Upper lobe of left lung (tissue), 6 donors: ENCODE measurements around the gene ABCC2. TPM values are rescaled to one million over a fixed set of nuclear protein-coding genes. Genes with fewer than 3 reads are reported as not detected.

ENCODE experiments used
- ATAC-seq, 2 donors: fragments of 200-7000 bp; cut with Tn5 transposase; one replicate each; pipeline ENCODE4 v1.9.1; 2022; ENCODE audit warnings: mild to moderate bottlenecking in 2 of 2, moderate library complexity in 2 of 2; ENCODE audit not compliant: low FRiP score in 2 of 2
- DNase-seq, 2 donors: peaks; one replicate each; pipeline ENCODE4 v3.0.0-alpha.2; 2019 to 2020
- H3K27ac ChIP-seq, 4 donors: fragments of 200-600 bp; sonication (generic); one replicate each; pipeline ENCODE4 v1.5.1; 2016 to 2019
- H3K27me3 ChIP-seq, 4 donors: fragments of 200-600 bp; sonication (generic); one replicate each; pipeline ENCODE4 v1.5.1; 2017 to 2019
- H3K36me3 ChIP-seq, 4 donors: fragments of 200-600 bp; sonication (generic); one replicate each; pipeline ENCODE4 v1.5.1; 2016 to 2019
- H3K4me1 ChIP-seq, 4 donors: fragments of 200-600 bp; sonication (generic); one replicate each; pipeline ENCODE4 v1.5.1; 2018 to 2019
- H3K4me3 ChIP-seq, 4 donors: fragments of 200-600 bp; sonication (generic); one replicate each; pipeline ENCODE4 v1.5.1; 2017 to 2019; ENCODE audit warnings: mild to moderate bottlenecking in 2 of 4, moderate library complexity in 1 of 4
- H3K9me3 ChIP-seq, 4 donors: fragments of 200-600 bp; sonication (generic); one replicate each; pipeline ENCODE4 v1.5.1; 2018 to 2019
- EP300 ChIP-seq, 4 donors: sonication (generic); formaldehyde crosslinking; IDR thresholded peaks; one replicate each; pipeline ENCODE4 v1.5.1; 2017; ENCODE audit warnings: antibody characterized with exemption in 4 of 4, control low read depth in 2 of 4
- POLR2A ChIP-seq, 4 donors: fragments of 450-650 bp; IDR thresholded peaks; one replicate each; pipeline ENCODE4 v1.5.1; 2016 to 2017; ENCODE audit warnings: antibody characterized with exemption in 4 of 4, mild to moderate bottlenecking in 2 of 4
- POLR2AphosphoS5 ChIP-seq, 2 donors: sonication (generic); formaldehyde crosslinking; IDR thresholded peaks; one replicate each; pipeline ENCODE4 v1.5.1; 2017; ENCODE audit warnings: antibody characterized with exemption in 2 of 2
- WGBS, 2 donors: methylation state at CpG; one replicate each; pipeline ENCODE4 v1.1.5; 2017 to 2018; 5-methylcytosine and 5-hydroxymethylcytosine counted together
- total RNA-seq, 6 donors: library from RNA; depleted of rRNA in 4 of 6; stranded (reverse); fragments of >200 nt in 4 of 6; gene quantifications; one replicate each; pipeline versions ENCODE4 v1.1.0 to v1.2.1, GENCODE V29; 2016 to 2021
- TF ChIP-seq, protein P1 (sequence below), 6 experiments: fragments of 450-650 bp in 4 of 6; fragments of 200-600 bp in 2 of 6; sonication (generic) in 2 of 6; IDR thresholded peaks; one replicate each; pipeline ENCODE4 v1.5.1; 2016 to 2019; ENCODE audit warnings: antibody characterized with exemption in 6 of 6
- donor health status: DM: no; HTN: no; CAD: no; lungs with moderate emphysema.
- donor health status: DM: no; HTN: yes; CAD: no; lungs with severe emphysema.

ABCC2 gene
- total RNA-seq, 6 donors from 2014 or later: 0.46 to 5.2 (median 1.7) TPM

GRCh38 chr10:99779335-99779734, 3.1 kb upstream of the ABCC2 start:
- peak; percentile 33 to 73 for ATAC-seq
- peaks cover 3 to 5% (median 4%) of the 10 kb centered on the region in 4 donors for H3K4me1 ChIP-seq
- H3K27ac ChIP-seq: peak overlapping the region in 3 of 4 donors; percentile 28 to 57 (median 40)
- no peaks in the 10 kb centered on the region for H3K9me3 ChIP-seq
- H3K4me3 ChIP-seq: no peak overlapping the region
- H3K27me3 ChIP-seq: no peaks in the 10 kb centered on the region
- DNase-seq: no peak
- H3K36me3 ChIP-seq: no peaks in the 10 kb centered on the region
- 14 to 26% methylated on average over 4 of the region's 4 CpGs for WGBS, 2 donors
- no peak for TF ChIP-seq POLR2AphosphoS5 (IDR thresholded peaks at IDR 0.05)
- TF ChIP-seq, protein P1, sequence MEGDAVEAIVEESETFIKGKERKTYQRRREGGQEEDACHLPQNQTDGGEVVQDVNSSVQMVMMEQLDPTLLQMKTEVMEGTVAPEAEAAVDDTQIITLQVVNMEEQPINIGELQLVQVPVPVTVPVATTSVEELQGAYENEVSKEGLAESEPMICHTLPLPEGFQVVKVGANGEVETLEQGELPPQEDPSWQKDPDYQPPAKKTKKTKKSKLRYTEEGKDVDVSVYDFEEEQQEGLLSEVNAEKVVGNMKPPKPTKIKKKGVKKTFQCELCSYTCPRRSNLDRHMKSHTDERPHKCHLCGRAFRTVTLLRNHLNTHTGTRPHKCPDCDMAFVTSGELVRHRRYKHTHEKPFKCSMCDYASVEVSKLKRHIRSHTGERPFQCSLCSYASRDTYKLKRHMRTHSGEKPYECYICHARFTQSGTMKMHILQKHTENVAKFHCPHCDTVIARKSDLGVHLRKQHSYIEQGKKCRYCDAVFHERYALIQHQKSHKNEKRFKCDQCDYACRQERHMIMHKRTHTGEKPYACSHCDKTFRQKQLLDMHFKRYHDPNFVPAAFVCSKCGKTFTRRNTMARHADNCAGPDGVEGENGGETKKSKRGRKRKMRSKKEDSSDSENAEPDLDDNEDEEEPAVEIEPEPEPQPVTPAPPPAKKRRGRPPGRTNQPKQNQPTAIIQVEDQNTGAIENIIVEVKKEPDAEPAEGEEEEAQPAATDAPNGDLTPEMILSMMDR (IDR thresholded peaks at IDR 0.05): no peak

GRCh38 chr10:99781734-99782429, 558 bp upstream of the ABCC2 start:
- Histone ChIP-seq H3K4me1 (peaks cover 3 to 5% (median 4%) of the 10 kb centered on the region in 4 donors), H3K27me3 (no peaks in the 10 kb centered on the region), H3K4me3 (no peak overlapping the region), H3K27ac (no peak overlapping the region), H3K9me3 (no peaks in the 10 kb centered on the region), H3K36me3 (no peaks in the 10 kb centered on the region)
- ATAC-seq (no peak), DNase-seq (no peak)
- WGBS, 2 donors: 78 to 88% methylated on average over 5 of the region's 5 CpGs
- no peak for TF ChIP-seq EP300 (IDR thresholded peaks at IDR 0.05)
- no peak for TF ChIP-seq POLR2AphosphoS5 (IDR thresholded peaks at IDR 0.05)
- TF ChIP-seq, protein P1 (IDR thresholded peaks at IDR 0.05): no peak
- no peak for TF ChIP-seq POLR2A (IDR thresholded peaks at IDR 0.05)

DNA sequence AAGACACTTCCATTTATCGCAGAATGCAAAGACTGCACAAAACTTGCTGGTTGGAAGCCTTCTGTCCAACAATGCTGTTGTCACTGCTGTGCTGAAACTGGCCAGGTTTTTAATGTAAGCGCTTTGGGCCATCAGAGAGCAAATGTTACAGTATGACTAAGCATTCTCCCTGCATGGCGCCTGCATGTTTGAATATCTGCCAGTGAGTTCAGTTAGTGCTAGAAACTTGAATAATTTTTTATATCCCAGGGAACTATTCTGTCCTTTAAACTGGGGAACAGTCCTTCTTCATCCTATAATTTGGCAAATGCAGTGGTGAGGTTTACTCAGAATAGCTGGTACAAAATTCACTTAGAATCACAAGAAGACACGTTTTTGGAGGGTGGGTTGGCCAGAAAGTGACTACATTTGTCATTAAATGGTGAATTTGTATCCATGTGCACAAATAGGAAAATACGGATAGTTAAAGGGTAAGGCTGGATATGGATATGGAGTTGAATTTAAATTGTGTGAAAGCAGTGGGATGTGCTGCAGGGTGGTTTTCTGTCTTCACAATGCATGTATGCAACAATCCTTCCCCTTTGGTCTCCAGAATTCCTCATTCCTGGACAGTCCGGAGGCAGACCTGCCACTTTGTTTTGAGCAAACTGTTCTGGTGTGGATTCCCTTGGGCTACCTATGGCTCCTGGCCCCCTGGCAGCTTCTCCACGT, 1.7 kb downstream of the ABCC2 start:
- Histone ChIP-seq H3K4me1 (peaks cover 3 to 5% (median 4%) of the 10 kb centered on the region in 4 donors), H3K36me3 (no peaks in the 10 kb centered on the region), H3K4me3 (no peak overlapping the region), H3K9me3 (no peaks in the 10 kb centered on the region), H3K27ac (no peak overlapping the region), H3K27me3 (no peaks in the 10 kb centered on the region)
- TF ChIP-seq EP300 (IDR thresholded peaks at IDR 0.05) (no peak), POLR2A (IDR thresholded peaks at IDR 0.05) (no peak), POLR2AphosphoS5 (IDR thresholded peaks at IDR 0.05) (no peak)
- TF ChIP-seq, protein P1 (IDR thresholded peaks at IDR 0.05): no peak
- 73 to 77% methylated on average over 7 of the region's 7 CpGs for WGBS, 2 donors
- DNase-seq (no peak), ATAC-seq (no peak)

GRCh38 chr10:99784727-99785441, 2.4 kb downstream of the ABCC2 start:
- Histone ChIP-seq H3K36me3 (no peaks in the 10 kb centered on the region), H3K27me3 (no peaks in the 10 kb centered on the region), H3K27ac (no peak overlapping the region), H3K4me3 (no peak overlapping the region), H3K4me1 (no peaks in the 10 kb centered on the region), H3K9me3 (no peaks in the 10 kb centered on the region)
- DNase-seq (no peak), ATAC-seq (no peak)
- 89 to 91% methylated on average over 6 of the region's 6 CpGs for WGBS, 2 donors
- TF ChIP-seq POLR2A (IDR thresholded peaks at IDR 0.05) (no peak), EP300 (IDR thresholded peaks at IDR 0.05) (no peak), POLR2AphosphoS5 (IDR thresholded peaks at IDR 0.05) (no peak)
- TF ChIP-seq, protein P1 (IDR thresholded peaks at IDR 0.05): no peak
